ENCODE results near the gene FOXL1. TPM values are rescaled to one million over a fixed set of nuclear protein-coding genes. Genes with fewer than 3 reads are reported as not detected.

The FOXL1 gene
- total RNA-seq, 2 donors from 2014 or later = 0.37 TPM; not detected in 1

DNA sequence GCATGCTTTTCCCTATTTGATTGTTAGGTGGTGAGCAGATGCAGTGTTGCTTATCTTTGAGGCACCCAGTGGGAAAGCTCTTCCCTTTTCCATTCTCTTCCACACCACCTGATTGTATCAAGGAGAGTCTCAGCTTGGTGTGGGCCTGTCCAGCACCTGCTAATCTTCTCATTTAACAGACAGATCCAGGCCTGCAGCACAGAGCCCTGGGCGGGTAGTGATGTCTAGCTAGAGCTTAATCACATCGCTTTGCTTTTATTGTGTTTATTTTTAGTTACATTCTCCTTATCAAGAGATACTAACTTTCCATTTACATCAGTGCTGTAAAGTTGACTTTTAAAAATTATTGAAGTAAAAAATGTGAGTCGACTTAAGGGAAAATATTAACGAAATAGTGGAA lies 24.2 kb downstream of the FOXL1 start:
- Mint-ChIP-seq H3K4me3 (no peak overlapping the region), H3K27ac (no peak overlapping the region), H3K27me3 (ENCODE audit: insufficient read depth) (peaks cover 9% of the 10 kb centered on the region), H3K36me3 (ENCODE audit: low read depth) (no peaks in the 10 kb centered on the region), H3K4me1 (peaks cover 7% of the 10 kb centered on the region), H3K9me3 (no peaks in the 10 kb centered on the region)
- no peak overlapping the region for H3K27ac ChIP-seq (ENCODE audit: low read depth, low read length)
- H3K4me1 ChIP-seq (ENCODE audit: control insufficient read depth, insufficient read depth, low read length) = no peaks in the 10 kb centered on the region
- 91 to 100% methylated on average over 1 to 2 of the region's 4 CpGs for WGBS, 2 experiments (ENCODE audit: insufficient coverage in 1 of 2, insufficient read length in 1 of 2)
- no peak overlapping the region for H3K9ac ChIP-seq (ENCODE audit: extremely low read depth, low read length, poor library complexity, severe bottlenecking)
- DNase-seq = no peak
- no peaks in the 10 kb centered on the region for H3K9me3 ChIP-seq (ENCODE audit: control insufficient read depth, low read length)
- H3K27me3 ChIP-seq (ENCODE audit: control insufficient read depth, insufficient read depth, low read length, poor library complexity, severe bottlenecking) = no peaks in the 10 kb centered on the region
- H3K4me3 ChIP-seq (ENCODE audit: low read length) = no peak overlapping the region
- no peak for TF ChIP-seq CTCF (conservative IDR thresholded peaks at IDR 0.05)
- no peaks in the 10 kb centered on the region for H3K36me3 ChIP-seq (ENCODE audit: control insufficient read depth, insufficient read depth, low read length)

DNA sequence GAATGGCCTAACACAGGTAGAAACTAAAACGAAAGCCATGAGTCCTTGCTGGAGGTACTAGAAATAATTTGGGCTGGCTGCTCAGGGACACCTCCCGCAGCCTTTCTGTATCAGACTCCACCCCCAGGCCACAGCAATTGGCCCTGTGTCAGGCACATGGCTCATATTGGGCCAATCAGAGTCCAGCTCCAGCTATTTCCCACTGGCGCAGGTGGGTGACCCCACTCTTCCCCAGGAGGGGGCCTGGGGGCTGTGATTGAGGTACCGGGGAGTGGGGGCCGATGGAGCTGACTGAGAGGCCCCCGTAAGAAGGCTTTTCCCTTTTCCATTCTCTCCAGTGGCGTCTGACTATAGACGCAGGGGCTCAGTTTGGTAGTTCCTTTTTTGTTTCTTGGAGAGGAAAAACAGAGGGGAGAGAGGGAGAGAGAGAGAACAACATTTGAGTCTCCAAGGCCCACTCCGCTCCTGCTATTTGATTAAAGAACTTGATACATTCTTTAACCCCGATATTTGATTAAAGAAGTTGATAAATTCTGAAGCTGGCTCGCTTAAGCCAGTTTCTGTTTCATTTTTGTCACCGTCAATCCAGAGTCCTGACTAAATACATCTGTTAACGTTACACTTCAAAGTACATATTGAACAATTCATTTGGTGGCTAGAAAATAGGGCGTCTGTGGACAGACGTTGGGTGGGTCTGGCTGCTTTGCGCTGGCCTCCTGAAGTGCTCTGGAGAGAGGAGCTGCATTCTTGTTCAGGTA lies 26.3 kb downstream of the FOXL1 start:
- Histone ChIP-seq H3K4me3 (ENCODE audit: low read length) (no peak overlapping the region), H3K4me1 (ENCODE audit: control insufficient read depth, insufficient read depth, low read length) (no peaks in the 10 kb centered on the region), H3K36me3 (ENCODE audit: control insufficient read depth, insufficient read depth, low read length) (no peaks in the 10 kb centered on the region), H3K9ac (ENCODE audit: extremely low read depth, low read length, poor library complexity, severe bottlenecking) (no peak overlapping the region), H3K27ac (ENCODE audit: low read depth, low read length) (no peak overlapping the region), H3K27me3 (ENCODE audit: control insufficient read depth, insufficient read depth, low read length, poor library complexity, severe bottlenecking) (no peaks in the 10 kb centered on the region), H3K9me3 (ENCODE audit: control insufficient read depth, low read length) (no peaks in the 10 kb centered on the region)
- Mint-ChIP-seq H3K27ac (no peak overlapping the region), H3K4me1 (peaks cover 7% of the 10 kb centered on the region), H3K36me3 (ENCODE audit: low read depth) (no peaks in the 10 kb centered on the region), H3K4me3 (no peak overlapping the region), H3K27me3 (ENCODE audit: insufficient read depth) (peaks cover 5% of the 10 kb centered on the region), H3K9me3 (no peaks in the 10 kb centered on the region)
- no peak for TF ChIP-seq CTCF (conservative IDR thresholded peaks at IDR 0.05)
- WGBS, 2 experiments (ENCODE audit: insufficient coverage in 1 of 2, insufficient read length in 1 of 2) = 92 to 96% methylated on average over 13 to 15 of the region's 16 CpGs
- DNase-seq = no peak

DNA sequence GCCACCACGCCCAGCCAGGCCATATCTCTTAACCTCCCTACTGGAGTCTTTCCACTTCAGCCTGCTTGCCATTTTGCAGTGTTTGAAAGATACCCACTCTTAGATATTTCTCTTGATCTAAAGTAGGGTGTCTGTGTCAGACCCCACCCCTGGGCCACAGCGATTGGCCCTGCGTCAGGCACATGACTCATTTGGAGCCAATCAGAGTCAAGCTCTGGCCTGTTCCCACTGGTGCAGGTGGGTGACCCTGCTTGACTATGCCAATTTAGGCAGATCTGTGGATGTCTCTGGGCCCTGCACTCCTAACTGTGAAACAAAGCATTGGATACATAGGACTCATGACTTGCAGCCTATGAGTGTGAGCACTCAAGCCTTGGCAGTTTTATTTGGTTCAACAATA lies 27.6 kb downstream of the FOXL1 start:
- no peak for TF ChIP-seq CTCF (conservative IDR thresholded peaks at IDR 0.05)
- Histone ChIP-seq H3K27me3 (ENCODE audit: control insufficient read depth, insufficient read depth, low read length, poor library complexity, severe bottlenecking) (no peaks in the 10 kb centered on the region), H3K9ac (ENCODE audit: extremely low read depth, low read length, poor library complexity, severe bottlenecking) (no peak overlapping the region), H3K4me1 (ENCODE audit: control insufficient read depth, insufficient read depth, low read length) (no peaks in the 10 kb centered on the region), H3K9me3 (ENCODE audit: control insufficient read depth, low read length) (no peaks in the 10 kb centered on the region), H3K36me3 (ENCODE audit: control insufficient read depth, insufficient read depth, low read length) (no peaks in the 10 kb centered on the region), H3K27ac (ENCODE audit: low read depth, low read length) (no peak overlapping the region), H3K4me3 (ENCODE audit: low read length) (no peak overlapping the region)
- no peak for DNase-seq
- no peaks in the 10 kb centered on the region for H3K36me3 Mint-ChIP-seq (ENCODE audit: low read depth)
- H3K27me3 Mint-ChIP-seq (ENCODE audit: insufficient read depth) = peaks cover 5% of the 10 kb centered on the region
- no peak overlapping the region for H3K27ac Mint-ChIP-seq
- peaks cover 7% of the 10 kb centered on the region for H3K4me1 Mint-ChIP-seq
- H3K4me3 Mint-ChIP-seq = no peak overlapping the region
- WGBS, 2 experiments (ENCODE audit: insufficient coverage in 1 of 2, insufficient read length in 1 of 2) = 93 to 100% methylated on average over 2 to 3 of the region's 3 CpGs
- H3K9me3 Mint-ChIP-seq = no peaks in the 10 kb centered on the region

Data from endodermal cell (in vitro differentiated cells).